ENCODE results near the gene SEMA5B.
A peak's percentile ranks its signal among the peaks of the same experiment; 100 is the strongest.

Gene SEMA5B

GRCh38 chr3:123036352-123037014 lies 8.9 kb upstream of the SEMA5B start:
- peak; percentile 76 for DNase-seq (ENCODE audit: low read depth)
- H3K4me3 ChIP-seq (ENCODE audit: low read depth, low read length) = no peak overlapping the region
- TF ChIP-seq CTCF (conservative IDR thresholded peaks at IDR 0.05; ENCODE audit: low read depth, low read length) = no peak

GRCh38 chr3:123034996-123035395 lies 7.4 kb upstream of the SEMA5B start:
- TF ChIP-seq CTCF (conservative IDR thresholded peaks at IDR 0.05; ENCODE audit: low read depth, low read length) = no peak
- DNase-seq (ENCODE audit: low read depth) = no peak

GRCh38 chr3:123034120-123034519 lies 6.6 kb upstream of the SEMA5B start:
- TF ChIP-seq CTCF (conservative IDR thresholded peaks at IDR 0.05; ENCODE audit: low read depth, low read length) = no peak
- no peak for DNase-seq (ENCODE audit: low read depth)

More at GRCh38 chr3:123034996-123035395, 7.4 kb upstream of the SEMA5B start:
- no peak overlapping the region for H3K4me3 ChIP-seq (ENCODE audit: low read depth, low read length)

GRCh38 chr3:123032057-123032456 lies 4.5 kb upstream of the SEMA5B start:
- no peak for TF ChIP-seq CTCF (conservative IDR thresholded peaks at IDR 0.05; ENCODE audit: low read depth, low read length)
- DNase-seq (ENCODE audit: low read depth) = no peak

More at GRCh38 chr3:123034120-123034519, 6.6 kb upstream of the SEMA5B start:
- H3K4me3 ChIP-seq (ENCODE audit: low read depth, low read length) = no peak overlapping the region

GRCh38 chr3:123031051-123031450 lies 3.5 kb upstream of the SEMA5B start:
- no peak overlapping the region for H3K4me3 ChIP-seq (ENCODE audit: low read depth, low read length)
- DNase-seq (ENCODE audit: low read depth) = no peak
- no peak for TF ChIP-seq CTCF (conservative IDR thresholded peaks at IDR 0.05; ENCODE audit: low read depth, low read length)

More at GRCh38 chr3:123032057-123032456, 4.5 kb upstream of the SEMA5B start:
- no peak overlapping the region for H3K4me3 ChIP-seq (ENCODE audit: low read depth, low read length)

- H3K4me3 ChIP-seq (ENCODE audit: low read depth, low read length) = peak overlapping the region; percentile 46
- peak; percentile 74 for TF ChIP-seq CTCF (conservative IDR thresholded peaks at IDR 0.05; ENCODE audit: low read depth, low read length)
- DNase-seq (ENCODE audit: low read depth) = peak; percentile 89
Measured at GRCh38 chr3:123028233-123028828, 768 bp upstream of the SEMA5B start.

Measured in choroid plexus epithelial cell (primary cell).